GM19328 (cell line): ENCODE data around the gene HDAC4.
"Not testable (repeated sequence)": the region's sequence is repeated elsewhere in the genome, so short reads cannot be mapped to it uniquely, and the experiment has no call there.

Source experiments
- ATAC-seq: cut with Tn5 transposase; IDR thresholded peaks from one replicate; pipeline ENCODE4 v1.9.1; 2021; ENCODE audit warnings: mild to moderate bottlenecking, moderate library complexity; ENCODE audit not compliant: unreplicated experiment

Gene HDAC4

GRCh38 chr2:239081622-239082021, 319.2 kb downstream of the HDAC4 start:
- ATAC-seq = no peak

- ATAC-seq = no peak
Observed at GRCh38 chr2:239081046-239081445, 319.8 kb downstream of the HDAC4 start.

- no peak for ATAC-seq
Observed at GRCh38 chr2:239079671-239080294, 321.0 kb downstream of the HDAC4 start.

GRCh38 chr2:239078128-239078924, 322.5 kb downstream of the HDAC4 start:
- no peak for ATAC-seq

- no peak for ATAC-seq
Observed at GRCh38 chr2:239077260-239077659, 323.6 kb downstream of the HDAC4 start.

- ATAC-seq = no peak
Observed at GRCh38 chr2:239075918-239076758, 324.7 kb downstream of the HDAC4 start.

GRCh38 chr2:239073745-239074530, 326.9 kb downstream of the HDAC4 start:
- no peak for ATAC-seq

GRCh38 chr2:239073270-239073669, 327.6 kb downstream of the HDAC4 start:
- ATAC-seq = no peak

- ATAC-seq = no peak
Observed at GRCh38 chr2:239072786-239073185, 328.0 kb downstream of the HDAC4 start.

GRCh38 chr2:239070466-239070865, 330.4 kb downstream of the HDAC4 start:
- ATAC-seq = no peak

GRCh38 chr2:239069362-239070333, 331.2 kb downstream of the HDAC4 start:
- ATAC-seq = not testable (repeated sequence)

- ATAC-seq = no peak
Observed at GRCh38 chr2:239068411-239068810, 332.4 kb downstream of the HDAC4 start.

GRCh38 chr2:239067196-239067865, 333.5 kb downstream of the HDAC4 start:
- ATAC-seq = no peak

- ATAC-seq = no peak
Observed at GRCh38 chr2:239066597-239066996, 334.2 kb downstream of the HDAC4 start.

GRCh38 chr2:239065962-239066361, 334.9 kb downstream of the HDAC4 start:
- ATAC-seq = no peak

- no peak for ATAC-seq
Observed at GRCh38 chr2:239065537-239065936, 335.3 kb downstream of the HDAC4 start.

- ATAC-seq = no peak
Observed at GRCh38 chr2:239064891-239065290, 335.9 kb downstream of the HDAC4 start.

- ATAC-seq = no peak
Observed at GRCh38 chr2:239064253-239064652, 336.6 kb downstream of the HDAC4 start.

GRCh38 chr2:239062743-239063142, 338.1 kb downstream of the HDAC4 start:
- ATAC-seq = no peak
